Kidney capillary endothelial cell (primary cell): ENCODE data around the gene NAGPA.
A peak's percentile ranks its signal among the peaks of the same experiment; 100 is the strongest.
"Not testable (repeated sequence)": the region's sequence is repeated elsewhere in the genome, so short reads cannot be mapped to it uniquely, and the experiment has no call there.

ENCODE experiments used
- DNase-seq: peaks from one replicate; pipeline ENCODE4 v3.0.0-alpha.2; 2018; ENCODE audit warnings: low spot score

The NAGPA gene

GRCh38 chr16:5062051-5062450 is 28.3 kb upstream of the NAGPA start:
- DNase-seq = no peak

GRCh38 chr16:5060073-5060641 is 26.4 kb upstream of the NAGPA start:
- no peak for DNase-seq

GRCh38 chr16:5059386-5060072 is 25.8 kb upstream of the NAGPA start:
- no peak for DNase-seq

GRCh38 chr16:5058476-5058875 is 24.7 kb upstream of the NAGPA start:
- peak; percentile 82 for DNase-seq

- DNase-seq = peak; percentile 20
Observed at GRCh38 chr16:5056352-5056751, 22.6 kb upstream of the NAGPA start.

GRCh38 chr16:5054876-5055865 is 21.4 kb upstream of the NAGPA start:
- DNase-seq = no peak

GRCh38 chr16:5046914-5047313 is 13.2 kb upstream of the NAGPA start:
- DNase-seq = no peak

- DNase-seq = no peak
Observed at GRCh38 chr16:5045499-5046115, 11.9 kb upstream of the NAGPA start.

- DNase-seq = not testable (repeated sequence)
Observed at GRCh38 chr16:5044581-5044980, 10.8 kb upstream of the NAGPA start.

- DNase-seq = no peak
Observed at GRCh38 chr16:5044011-5044540, 10.3 kb upstream of the NAGPA start.

GRCh38 chr16:5042574-5043171 is 8.9 kb upstream of the NAGPA start:
- no peak for DNase-seq

GRCh38 chr16:5041600-5042133 is 7.9 kb upstream of the NAGPA start:
- no peak for DNase-seq

- DNase-seq = no peak
Observed at GRCh38 chr16:5040451-5040850, 6.7 kb upstream of the NAGPA start.

GRCh38 chr16:5036228-5037156 is 2.8 kb upstream of the NAGPA start:
- no peak for DNase-seq

GRCh38 chr16:5035909-5036227 is 2.1 kb upstream of the NAGPA start:
- DNase-seq = no peak

GRCh38 chr16:5034167-5034523 is 410 bp upstream of the NAGPA start:
- no peak for DNase-seq

- DNase-seq = no peak
Observed at GRCh38 chr16:5032748-5033167, 977 bp downstream of the NAGPA start.

GRCh38 chr16:5031601-5032000 is 2.1 kb downstream of the NAGPA start:
- no peak for DNase-seq

- no peak for DNase-seq
Observed at GRCh38 chr16:5030251-5030870, 3.4 kb downstream of the NAGPA start.

- DNase-seq = no peak
Observed at GRCh38 chr16:5028950-5029475, 4.7 kb downstream of the NAGPA start.
